ENCODE measurements around the gene RASGRF1.

DNA sequence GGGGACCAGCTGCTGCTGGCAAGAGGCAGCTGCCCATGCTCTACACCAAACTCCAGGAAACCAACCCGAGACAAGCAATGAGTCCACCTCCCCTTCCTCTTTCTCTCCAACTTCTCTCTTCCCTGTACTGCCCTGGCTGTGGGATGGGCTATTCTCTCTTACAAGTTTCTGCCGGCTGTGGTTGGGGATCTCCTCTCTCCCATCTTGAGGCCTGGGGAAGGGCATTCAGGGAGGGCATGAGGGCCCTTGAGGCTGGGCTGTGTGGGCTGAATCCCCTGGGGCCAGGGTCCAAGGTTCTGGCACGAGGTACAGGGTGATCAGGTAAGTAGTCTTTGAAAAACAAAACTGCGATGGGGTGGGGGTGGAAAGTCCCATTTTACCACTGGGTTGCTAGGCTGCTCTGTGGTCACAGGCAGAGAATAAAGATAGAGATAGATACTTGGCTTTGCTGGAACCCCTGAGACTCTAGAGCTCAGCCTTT lies 113.4 kb downstream of the RASGRF1 start:
- TF ChIP-seq POLR2AphosphoS5 (IDR thresholded peaks at IDR 0.05), result no peak
- TF ChIP-seq, protein P1, sequence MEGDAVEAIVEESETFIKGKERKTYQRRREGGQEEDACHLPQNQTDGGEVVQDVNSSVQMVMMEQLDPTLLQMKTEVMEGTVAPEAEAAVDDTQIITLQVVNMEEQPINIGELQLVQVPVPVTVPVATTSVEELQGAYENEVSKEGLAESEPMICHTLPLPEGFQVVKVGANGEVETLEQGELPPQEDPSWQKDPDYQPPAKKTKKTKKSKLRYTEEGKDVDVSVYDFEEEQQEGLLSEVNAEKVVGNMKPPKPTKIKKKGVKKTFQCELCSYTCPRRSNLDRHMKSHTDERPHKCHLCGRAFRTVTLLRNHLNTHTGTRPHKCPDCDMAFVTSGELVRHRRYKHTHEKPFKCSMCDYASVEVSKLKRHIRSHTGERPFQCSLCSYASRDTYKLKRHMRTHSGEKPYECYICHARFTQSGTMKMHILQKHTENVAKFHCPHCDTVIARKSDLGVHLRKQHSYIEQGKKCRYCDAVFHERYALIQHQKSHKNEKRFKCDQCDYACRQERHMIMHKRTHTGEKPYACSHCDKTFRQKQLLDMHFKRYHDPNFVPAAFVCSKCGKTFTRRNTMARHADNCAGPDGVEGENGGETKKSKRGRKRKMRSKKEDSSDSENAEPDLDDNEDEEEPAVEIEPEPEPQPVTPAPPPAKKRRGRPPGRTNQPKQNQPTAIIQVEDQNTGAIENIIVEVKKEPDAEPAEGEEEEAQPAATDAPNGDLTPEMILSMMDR (IDR thresholded peaks at IDR 0.05), result no peak
- no peak for TF ChIP-seq EP300 (IDR thresholded peaks at IDR 0.05)
- no peak for TF ChIP-seq POLR2A (IDR thresholded peaks at IDR 0.05)
